Measurements from ENCODE around the gene LRRC49. TPM values are rescaled to one million over a fixed set of nuclear protein-coding genes. Genes with fewer than 3 reads are reported as not detected.

LRRC49 gene
- total and polyA plus RNA-seq, 2 of the 4 experiments (the other 2 are of a cell fraction), result 8.6 to 16.8 TPM

- H3K4me1 ChIP-seq (ENCODE audit: control insufficient read depth, insufficient read depth, low read length), result peaks cover 4% of the 10 kb centered on the region
- H4K5ac ChIP-seq (ENCODE audit: low read depth, low read length), result no peak overlapping the region
- in situ Hi-C loops (cut with MboI; ENCODE audit: low sequenced_read_pairs), result no loop called here
- BruUV-seq (replicated peaks), result no TSS peak
- H4K8ac ChIP-seq (ENCODE audit: low read depth in 2 of 2, low read length in 2 of 2), result no peak overlapping the region
- no peak overlapping the region for H3K4me3 ChIP-seq (ENCODE audit: insufficient read depth, low read depth, low read length)
- no peak overlapping the region for H4K91ac ChIP-seq (ENCODE audit: insufficient read depth, low read depth, low read length)
- no peaks in the 10 kb centered on the region for H3K27me3 ChIP-seq (ENCODE audit: control insufficient read depth, insufficient read depth, low read length)
- H3K9ac ChIP-seq (ENCODE audit: low read depth, low read length), result no peak overlapping the region
- no peak overlapping the region for H2AK9ac ChIP-seq (replicated peaks; ENCODE audit: low read depth, low read length, poor library complexity)
- H2AK5ac ChIP-seq (ENCODE audit: low read depth, low read length), result no peak overlapping the region
- H2BK5ac ChIP-seq (ENCODE audit: low read depth, low read length, poor library complexity, severe bottlenecking), result no peak overlapping the region
- H3K9me1 ChIP-seq (ENCODE audit: insufficient read depth, low read length), result no peaks in the 10 kb centered on the region
- H3K36me3 ChIP-seq (ENCODE audit: control insufficient read depth, insufficient read depth, low read length), result no peaks in the 10 kb centered on the region
- DNase-seq (peak; percentile 74), ATAC-seq (ENCODE audit: low read depth) (peak; percentile 58; the same call in 1 of the 2 replicates)
- ChIA-PET CTCF (interaction anchor here (0.6 to 1.1 kb wide), 2 partner anchors 12 to 187 kb away, joined by 5 to 7 read pairs; no protein-coding TSS in a partner anchor), POLR2A (ENCODE audit: unreplicated experiment) (no interaction called here)
- H3K18ac ChIP-seq (ENCODE audit: low read depth, low read length), result no peak overlapping the region
- TF ChIP-seq RCOR1 (IDR thresholded peaks at IDR 0.05; ENCODE audit: insufficient replicate concordance, low read length) (no peak), NFE2L2 (IDR thresholded peaks at IDR 0.05; ENCODE audit: low read depth, low read length) (no peak), BHLHE40 (IDR thresholded peaks at IDR 0.05; ENCODE audit: low read depth, low read length) (no peak), RFX5 (IDR thresholded peaks at IDR 0.05; ENCODE audit: low read depth, low read length) (no peak), CHD1 (IDR thresholded peaks at IDR 0.05; ENCODE audit: low read depth, low read length) (no peak), MXI1 (IDR thresholded peaks at IDR 0.05; ENCODE audit: borderline replicate concordance, low read depth, low read length) (no peak), CEBPB (IDR thresholded peaks at IDR 0.05; ENCODE audit: low read depth, low read length) (no peak), SMC3 (IDR thresholded peaks at IDR 0.05; ENCODE audit: low read depth, low read length) (no peak), CTCF (conservative IDR thresholded peaks at IDR 0.05; ENCODE audit: low read depth, low read length) (no peak), FOS (IDR thresholded peaks at IDR 0.05; ENCODE audit: low read depth, low read length) (no peak), RAD21 (IDR thresholded peaks at IDR 0.05; ENCODE audit: low read length) (no peak), POLR2A (IDR thresholded peaks at IDR 0.05; ENCODE audit: low read depth, low read length) (no peak), MAZ (IDR thresholded peaks at IDR 0.05; ENCODE audit: borderline replicate concordance, low read depth, low read length) (no peak), MAFK (IDR thresholded peaks at IDR 0.05; ENCODE audit: low read depth, low read length) (no peak)
- TF ChIP-seq, protein P1, sequence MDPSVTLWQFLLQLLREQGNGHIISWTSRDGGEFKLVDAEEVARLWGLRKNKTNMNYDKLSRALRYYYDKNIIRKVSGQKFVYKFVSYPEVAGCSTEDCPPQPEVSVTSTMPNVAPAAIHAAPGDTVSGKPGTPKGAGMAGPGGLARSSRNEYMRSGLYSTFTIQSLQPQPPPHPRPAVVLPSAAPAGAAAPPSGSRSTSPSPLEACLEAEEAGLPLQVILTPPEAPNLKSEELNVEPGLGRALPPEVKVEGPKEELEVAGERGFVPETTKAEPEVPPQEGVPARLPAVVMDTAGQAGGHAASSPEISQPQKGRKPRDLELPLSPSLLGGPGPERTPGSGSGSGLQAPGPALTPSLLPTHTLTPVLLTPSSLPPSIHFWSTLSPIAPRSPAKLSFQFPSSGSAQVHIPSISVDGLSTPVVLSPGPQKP (IDR thresholded peaks at IDR 0.05; ENCODE audit: borderline replicate concordance, low read depth, low read length), result no peak
- TF ChIP-seq, protein P2, sequence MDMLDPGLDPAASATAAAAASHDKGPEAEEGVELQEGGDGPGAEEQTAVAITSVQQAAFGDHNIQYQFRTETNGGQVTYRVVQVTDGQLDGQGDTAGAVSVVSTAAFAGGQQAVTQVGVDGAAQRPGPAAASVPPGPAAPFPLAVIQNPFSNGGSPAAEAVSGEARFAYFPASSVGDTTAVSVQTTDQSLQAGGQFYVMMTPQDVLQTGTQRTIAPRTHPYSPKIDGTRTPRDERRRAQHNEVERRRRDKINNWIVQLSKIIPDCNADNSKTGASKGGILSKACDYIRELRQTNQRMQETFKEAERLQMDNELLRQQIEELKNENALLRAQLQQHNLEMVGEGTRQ (IDR thresholded peaks at IDR 0.05; ENCODE audit: low read depth, low read length), result no peak
- no peak overlapping the region for H2BK20ac ChIP-seq (ENCODE audit: low read depth, low read length)
- no peak overlapping the region for H3K4me2 ChIP-seq (ENCODE audit: low read depth, low read length)
- dilution Hi-C loops (cut with HindIII; ENCODE audit: low sequenced_read_pairs, unreplicated experiment), result no loop called here
- no peaks in the 10 kb centered on the region for H4K20me1 ChIP-seq (ENCODE audit: insufficient read depth, low read length)
- H3K14ac ChIP-seq (replicated peaks; ENCODE audit: low read depth, low read length), result no peak overlapping the region
- no peak overlapping the region for H3K23ac ChIP-seq (ENCODE audit: low read depth, low read length)
- H2AFZ ChIP-seq (replicated peaks; ENCODE audit: low read length, poor library complexity), result no peak overlapping the region
- intact Hi-C loops (cut with micrococcal nuclease), result no loop called here
- H3K9me3 ChIP-seq (ENCODE audit: control insufficient read depth, insufficient read depth, low read length), result peaks cover 2% of the 10 kb centered on the region; the same call in 1 of the 2 replicates
- H2BK15ac ChIP-seq (ENCODE audit: low read depth, low read length), result no peak overlapping the region
- H3K27ac ChIP-seq (ENCODE audit: insufficient read depth, low read length), result no peak overlapping the region
- no peak overlapping the region for H3K4ac ChIP-seq (ENCODE audit: low read depth, low read length)
- H2BK120ac ChIP-seq (ENCODE audit: low read depth, low read length), result no peak overlapping the region
- H3K79me1 ChIP-seq (ENCODE audit: low read depth in 1 of 2, low read length in 2 of 2), result no peaks in the 10 kb centered on the region
- H3K56ac ChIP-seq (ENCODE audit: extremely low read depth, insufficient read depth, low read length), result no peak overlapping the region
Observed at GRCh38 chr15:70962084-70962483, 69.5 kb downstream of the LRRC49 start.

Data from IMR-90 (cell line).